ENCODE measurements around the gene SNTA1.
"Not testable (repeated sequence)": the region's sequence is repeated elsewhere in the genome, so short reads cannot be mapped to it uniquely, and the experiment has no call there.

The SNTA1 gene

DNA sequence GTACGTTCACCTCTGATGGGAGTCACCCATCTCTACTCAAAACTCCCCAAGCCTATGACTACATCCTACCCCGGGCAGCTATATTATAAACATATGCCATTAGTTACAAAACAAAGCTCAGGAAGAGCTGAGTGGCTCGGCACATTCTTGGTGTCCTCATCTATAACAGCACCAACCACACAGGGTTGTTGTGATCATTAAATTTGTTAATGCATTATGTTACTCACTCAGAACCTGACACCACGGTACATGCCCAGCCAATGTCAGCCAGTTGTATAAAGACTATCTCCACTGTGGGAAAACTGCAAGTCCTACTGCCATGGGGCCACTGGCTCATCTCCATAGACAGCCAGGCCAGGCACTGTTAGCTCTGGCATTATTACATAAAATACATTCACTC, 50.0 kb downstream of the SNTA1 start:
- no peak for DNase-seq (ENCODE audit: low read depth in 2 of 2)

DNA sequence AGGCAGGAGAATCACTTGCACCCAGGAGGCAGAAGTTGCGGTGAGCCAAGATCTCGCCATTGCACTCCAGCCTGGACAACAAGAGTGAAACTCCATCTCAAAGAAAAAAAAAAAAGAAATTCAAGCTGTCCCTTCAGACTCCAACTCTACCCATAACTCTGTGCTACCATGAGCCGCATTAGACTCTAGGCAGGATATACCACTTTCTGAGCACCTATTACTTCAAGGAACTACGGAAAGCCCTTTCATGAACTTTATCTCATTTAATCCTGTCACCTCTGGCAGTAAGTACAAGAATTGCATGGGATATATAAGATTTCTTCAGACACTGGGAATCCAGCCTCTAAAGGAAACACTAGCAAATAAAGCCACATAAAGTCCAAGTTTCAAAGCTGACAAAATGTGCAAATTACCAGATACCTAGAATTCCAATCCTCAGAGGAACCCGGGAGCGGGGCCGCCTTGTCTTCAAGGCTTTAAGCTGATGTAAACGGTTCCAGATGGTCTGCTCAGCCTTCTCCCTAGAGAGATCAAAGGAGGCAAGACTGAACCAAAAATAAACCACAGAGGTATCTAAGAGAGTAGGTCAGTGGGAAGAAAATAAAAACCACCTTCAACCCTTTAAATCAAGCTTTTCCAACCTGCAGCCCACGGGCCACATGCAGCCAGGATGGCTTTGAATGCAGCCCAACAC, 51.7 kb downstream of the SNTA1 start:
- no peak for DNase-seq (ENCODE audit: low read depth in 2 of 2)

DNA sequence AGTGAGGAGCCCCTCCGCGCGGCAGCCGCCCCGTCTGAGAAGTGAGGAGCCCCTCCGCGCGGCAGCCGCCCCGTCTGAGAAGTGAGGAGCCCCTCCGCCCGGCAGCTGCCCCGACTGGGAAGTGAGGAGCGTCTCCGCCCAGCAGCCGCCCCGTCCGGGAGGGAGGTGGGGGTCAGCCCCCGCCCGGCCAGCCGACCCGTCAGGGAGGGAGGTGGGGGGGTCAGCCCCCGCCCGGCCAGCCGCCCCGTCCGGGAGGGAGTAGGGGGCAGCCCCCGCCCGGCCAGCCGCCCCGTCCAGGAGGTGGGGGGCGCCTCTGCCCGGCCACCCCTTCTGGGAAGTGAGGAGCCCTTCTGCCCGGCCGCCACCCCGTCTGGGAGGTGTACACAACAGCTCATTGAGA, 54.2 kb downstream of the SNTA1 start:
- DNase-seq (ENCODE audit: low read depth in 2 of 2): not testable (repeated sequence)

DNA sequence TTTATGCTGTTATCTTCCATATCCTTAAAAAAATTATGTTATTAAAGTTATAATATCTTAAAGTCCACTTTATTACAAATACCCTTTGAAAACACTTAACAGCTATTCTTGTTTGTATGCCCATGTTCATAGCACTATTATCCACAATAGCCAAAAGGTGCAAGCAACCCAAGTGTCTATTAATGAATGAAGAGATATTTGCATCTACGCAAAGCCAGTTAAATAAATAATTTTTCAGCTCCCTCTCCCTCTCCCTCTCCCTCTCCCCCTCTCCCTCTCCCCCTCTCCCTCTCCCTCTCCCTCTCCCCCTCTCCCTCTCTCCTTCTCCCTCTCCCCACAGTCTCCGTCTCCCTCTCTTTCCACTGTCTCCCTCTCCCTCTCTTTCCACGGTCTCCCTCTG, 55.3 kb downstream of the SNTA1 start:
- DNase-seq (ENCODE audit: low read depth in 2 of 2): no peak

DNA sequence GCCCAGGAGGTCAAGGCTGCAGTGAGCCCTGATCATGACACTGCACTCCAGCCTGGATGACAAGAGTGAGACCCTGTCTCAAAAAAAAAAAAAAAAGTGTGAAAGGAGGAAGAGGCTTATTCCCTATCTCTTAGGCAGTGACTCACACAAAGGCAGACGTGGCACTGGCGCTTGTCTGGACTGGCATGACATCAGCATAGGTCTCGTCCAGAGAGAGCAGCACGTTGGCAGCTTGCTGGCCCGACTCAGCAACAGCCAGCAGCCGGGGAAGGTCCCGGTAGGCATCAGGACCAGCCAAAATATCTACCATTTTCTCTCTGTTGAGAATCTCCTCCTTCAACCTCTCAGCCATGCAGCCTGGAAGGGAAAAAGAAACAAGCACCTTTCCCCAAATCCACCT, 56.4 kb downstream of the SNTA1 start:
- no peak for DNase-seq (ENCODE audit: low read depth in 2 of 2)

DNA sequence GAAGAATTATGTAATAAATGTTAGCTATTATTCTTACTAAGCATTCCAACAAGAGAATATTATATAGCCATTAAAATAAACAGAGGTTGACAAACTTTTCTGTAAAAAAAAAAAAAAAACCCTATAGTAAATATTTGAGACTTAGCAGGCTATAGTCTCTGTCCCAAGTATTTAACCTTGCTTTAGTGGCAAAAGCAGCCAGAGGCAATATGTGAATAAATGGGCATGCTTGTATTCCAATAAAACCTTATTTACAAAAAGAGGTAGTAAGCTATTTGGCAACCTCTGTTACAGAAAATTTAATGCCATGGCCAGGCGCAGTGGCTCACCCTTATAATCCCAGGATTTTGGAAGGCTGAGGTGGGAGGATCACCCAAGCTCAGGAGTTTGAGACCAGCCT, 56.9 kb downstream of the SNTA1 start:
- DNase-seq (ENCODE audit: low read depth in 2 of 2): no peak

DNA sequence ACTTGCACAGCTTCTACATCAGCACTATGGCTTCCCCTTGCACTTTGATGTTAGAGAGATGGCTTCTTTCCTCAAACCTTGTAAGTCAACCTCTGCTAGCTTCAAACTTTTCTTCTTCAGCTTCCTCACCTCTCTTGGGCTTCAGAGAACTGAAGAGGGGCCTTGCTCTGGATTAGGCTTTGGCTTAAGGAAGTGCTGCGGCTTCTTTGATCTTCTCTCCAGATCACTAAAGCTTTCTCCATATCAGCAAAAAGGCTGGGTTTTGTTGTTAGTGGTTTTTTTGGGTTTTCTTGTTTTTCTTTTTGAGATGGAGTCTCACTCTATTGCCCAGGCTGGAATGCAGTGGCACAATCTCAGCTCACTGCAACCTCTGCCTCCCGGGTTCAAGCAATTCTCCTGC, 66.2 kb downstream of the SNTA1 start:
- no peak for DNase-seq (ENCODE audit: low read depth in 2 of 2)

DNA sequence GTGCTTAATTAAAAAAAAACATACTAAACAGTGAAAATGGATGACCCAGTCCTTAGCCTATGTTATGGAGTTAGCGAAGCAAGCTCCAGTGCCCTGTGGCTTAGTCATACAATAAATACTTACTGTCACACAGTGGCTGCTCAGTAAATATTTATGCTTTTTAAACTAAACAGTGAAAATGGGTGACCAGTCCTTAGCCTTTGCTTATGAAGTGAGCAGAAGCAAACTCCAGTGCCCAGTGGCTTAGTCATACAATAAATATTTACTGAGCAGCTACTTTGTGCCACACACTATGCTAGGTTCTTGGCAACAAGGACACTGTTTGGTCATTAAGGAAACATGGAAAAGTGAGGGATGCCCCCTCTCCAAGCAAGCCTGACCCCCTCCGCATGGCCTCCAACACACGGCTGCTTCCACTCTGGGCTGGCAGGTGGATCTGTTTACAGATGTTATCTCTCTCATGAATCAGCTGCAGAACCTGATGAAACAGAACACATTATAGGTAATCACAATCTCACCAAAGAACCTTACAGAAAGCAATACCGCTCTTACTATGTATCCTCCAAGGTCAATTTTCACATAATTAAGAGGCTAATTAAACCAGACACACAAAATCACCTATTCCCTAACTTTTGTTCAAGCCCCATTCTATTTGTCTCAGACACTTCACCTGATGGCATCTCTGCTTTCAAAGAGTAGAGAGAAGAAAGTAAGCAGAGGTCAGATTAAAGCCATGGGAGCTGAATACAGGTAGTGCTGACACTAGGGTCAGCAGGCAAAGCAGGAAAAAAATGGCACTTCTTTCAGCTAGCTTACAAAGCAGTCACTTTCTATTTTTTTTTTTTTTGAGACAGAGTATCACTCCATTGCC, 69.6 kb downstream of the SNTA1 start:
- no peak for DNase-seq (ENCODE audit: low read depth in 2 of 2)

DNA sequence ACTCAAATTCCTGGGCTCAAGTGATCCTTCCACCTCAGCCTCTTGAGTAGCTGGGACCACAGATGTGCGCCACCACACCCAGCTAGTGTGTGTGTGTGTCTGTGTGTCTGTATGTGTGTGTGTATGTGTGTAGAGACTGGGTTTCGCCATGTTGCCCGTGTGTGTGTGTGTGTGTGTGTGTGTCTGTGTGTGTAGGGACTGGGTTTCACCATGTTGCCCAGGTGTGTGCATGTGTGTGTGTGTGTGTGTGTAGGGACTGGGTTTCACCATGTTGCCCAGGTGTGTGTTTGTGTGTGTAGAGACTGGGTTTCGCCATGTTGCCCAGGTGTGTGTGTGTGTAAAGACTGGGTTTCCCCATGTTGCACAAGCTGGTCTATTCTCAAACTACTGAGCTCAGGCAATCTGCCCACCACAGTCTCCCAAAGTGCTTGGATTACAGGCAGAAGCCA, 70.5 kb downstream of the SNTA1 start:
- DNase-seq (ENCODE audit: low read depth in 2 of 2): no peak

DNA sequence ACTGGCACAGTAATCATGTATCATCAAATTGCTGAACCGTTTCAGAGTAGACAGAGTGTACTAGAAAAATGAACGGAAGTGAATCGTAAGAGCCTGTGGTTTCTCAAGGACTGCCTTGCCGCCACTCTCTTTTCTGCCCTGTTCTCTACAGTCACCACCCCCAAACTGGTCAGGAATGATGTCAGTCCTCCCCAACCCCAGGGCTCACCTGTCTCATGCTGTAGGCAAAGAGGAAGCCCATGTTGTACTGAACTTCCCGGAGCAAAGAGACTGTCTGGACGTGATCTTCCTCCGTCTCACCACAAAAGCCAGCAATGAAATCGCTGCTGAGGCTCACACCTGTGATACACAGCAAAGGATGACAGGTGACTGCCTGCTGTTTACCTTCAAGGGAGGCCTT, 73.3 kb downstream of the SNTA1 start:
- DNase-seq (ENCODE audit: low read depth in 2 of 2): peak; percentile 8 to 31

DNA sequence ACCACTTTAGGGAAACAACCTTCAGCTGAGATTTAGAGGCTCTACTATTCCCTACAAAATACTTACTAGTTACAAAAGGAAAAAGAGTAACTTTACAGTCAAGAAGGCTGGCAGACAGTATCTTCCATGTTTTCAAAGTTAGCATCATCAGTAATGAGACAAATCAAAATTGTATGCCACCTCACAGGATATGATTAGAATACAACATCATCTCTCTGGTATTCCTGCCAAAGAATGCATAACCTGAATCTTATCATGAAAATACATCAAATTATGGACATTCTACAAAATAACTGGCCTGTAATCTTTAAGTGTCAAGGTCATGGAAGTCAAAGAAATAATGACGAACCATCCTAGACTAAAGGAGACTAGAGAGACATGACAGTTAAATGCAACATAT, 80.7 kb downstream of the SNTA1 start:
- DNase-seq (ENCODE audit: low read depth in 2 of 2): no peak

DNA sequence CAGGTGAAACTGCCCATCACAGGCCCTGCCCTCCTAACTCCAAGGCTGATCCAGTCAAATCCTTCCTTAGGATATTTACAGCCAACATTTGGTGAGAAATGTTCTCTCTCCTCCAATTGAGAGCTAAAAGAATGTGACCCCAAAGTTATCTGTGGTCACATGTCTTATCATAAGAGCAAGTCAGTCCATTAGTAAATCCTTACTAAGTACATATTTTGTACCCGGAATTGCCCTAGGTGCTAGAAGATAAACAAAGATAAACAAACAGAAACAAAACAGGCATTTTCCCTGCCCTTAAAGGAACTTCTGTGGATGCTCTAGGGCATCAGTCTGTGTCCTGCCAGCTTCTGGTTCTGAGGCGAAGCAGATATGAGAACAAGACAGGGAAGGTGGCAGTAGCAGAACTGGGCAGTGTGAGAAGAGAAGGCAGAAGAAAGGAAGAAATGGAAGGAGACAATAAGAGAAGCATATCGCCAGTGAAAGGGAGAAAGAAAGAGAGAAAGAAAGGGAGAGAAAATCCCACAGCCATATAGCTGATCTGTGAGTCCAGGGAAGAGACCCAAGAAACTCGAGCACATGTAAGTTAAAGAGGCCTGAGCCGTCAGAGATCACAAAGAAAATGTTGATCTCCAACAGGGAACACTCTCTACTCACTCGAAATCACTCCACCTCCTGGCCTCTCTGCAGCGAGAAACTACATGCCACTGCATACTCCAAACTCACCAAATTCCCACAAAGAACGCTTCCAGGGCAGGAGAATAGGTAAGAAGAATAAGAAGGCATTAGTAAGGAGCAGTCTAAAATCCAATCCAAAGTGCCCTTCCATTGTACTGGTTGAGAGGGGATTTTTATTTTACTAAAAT, 83.9 kb downstream of the SNTA1 start:
- no peak for DNase-seq (ENCODE audit: low read depth in 2 of 2)
